Measurements from ENCODE around the gene TALDO1. TPM values are rescaled to one million over a fixed set of nuclear protein-coding genes. Genes with fewer than 3 reads are reported as not detected.

TALDO1 gene
- total and polyA plus RNA-seq, 2 donors from 2014 or later, result 175 to 312 TPM

GRCh38 chr11:789943-790342 lies 42.7 kb downstream of the TALDO1 start, which contains the start of gene CEND1:
CEND1 (minus strand) TSS chr11:790090; CDS start chr11:788576, 1,514 bp downstream.
- no peak for TF ChIP-seq CTCF (IDR thresholded peaks at IDR 0.05; ENCODE audit: borderline replicate concordance, extremely low read depth, insufficient read depth)
- intact Hi-C loops (cut with DNase I), result no loop called here
- Histone ChIP-seq H3K4me1 (ENCODE audit: control insufficient read depth in 2 of 3, insufficient read depth in 2 of 3, low read depth in 1 of 3, low read length in 3 of 3) (peaks cover 0 to 5% (median 0%) of the 10 kb centered on the region in 3 donors), H3K27ac (ENCODE audit: low read depth in 2 of 2, low read length in 2 of 2) (no peak within 1 kb of the TSS), H3K27me3 (ENCODE audit: control insufficient read depth, insufficient read depth, low read length) (no peaks in the 10 kb centered on the region), H3K9ac (ENCODE audit: low read length in 3 of 3) (no peak within 1 kb of the TSS), H3K36me3 (ENCODE audit: control insufficient read depth in 2 of 3, insufficient read depth in 3 of 3, low read length in 3 of 3) (no peaks in the 10 kb centered on the region), H3K4me3 (ENCODE audit: low read length in 3 of 3) (no peak within 1 kb of the TSS), H3K9me3 (ENCODE audit: control insufficient read depth in 2 of 3, insufficient read depth in 1 of 3, low read length in 3 of 3) (no peaks in the 10 kb centered on the region)
- no peak for FAIRE-seq
- peak in 2 of 5 donors; percentile 42 to 73 for DNase-seq

- FAIRE-seq, result no peak
Observed at GRCh38 chr11:790721-791564, 43.7 kb downstream of the TALDO1 start.

GRCh38 chr11:791658-792534 lies 44.6 kb downstream of the TALDO1 start:
- no peaks in the 10 kb centered on the region for H3K27me3 ChIP-seq (ENCODE audit: control insufficient read depth, insufficient read depth, low read length)
- no peak overlapping the region for H3K4me3 ChIP-seq (ENCODE audit: low read length in 3 of 3)
- DNase-seq, result no peak
- no peaks in the 10 kb centered on the region for H3K9me3 ChIP-seq (ENCODE audit: control insufficient read depth in 2 of 3, insufficient read depth in 1 of 3, low read length in 3 of 3)
- no peak overlapping the region for H3K27ac ChIP-seq (ENCODE audit: low read depth in 2 of 2, low read length in 2 of 2)
- no peak for FAIRE-seq
- no peaks in the 10 kb centered on the region for H3K36me3 ChIP-seq (ENCODE audit: control insufficient read depth in 2 of 3, insufficient read depth in 3 of 3, low read length in 3 of 3)
- TF ChIP-seq CTCF (IDR thresholded peaks at IDR 0.05; ENCODE audit: borderline replicate concordance, extremely low read depth, insufficient read depth), result no peak
- H3K4me1 ChIP-seq (ENCODE audit: control insufficient read depth in 2 of 3, insufficient read depth in 2 of 3, low read depth in 1 of 3, low read length in 3 of 3), result peaks cover 0 to 19% (median 6%) of the 10 kb centered on the region in 3 donors
- no peak overlapping the region for H3K9ac ChIP-seq (ENCODE audit: low read length in 3 of 3)
- intact Hi-C loops (cut with DNase I), result no loop called here

More at GRCh38 chr11:790721-791564, 43.7 kb downstream of the TALDO1 start:
- Histone ChIP-seq H3K9me3 (ENCODE audit: control insufficient read depth in 2 of 3, insufficient read depth in 1 of 3, low read length in 3 of 3) (no peaks in the 10 kb centered on the region), H3K4me3 (ENCODE audit: low read length in 3 of 3) (no peak overlapping the region), H3K27me3 (ENCODE audit: control insufficient read depth, insufficient read depth, low read length) (no peaks in the 10 kb centered on the region), H3K36me3 (ENCODE audit: control insufficient read depth in 2 of 3, insufficient read depth in 3 of 3, low read length in 3 of 3) (no peaks in the 10 kb centered on the region), H3K27ac (ENCODE audit: low read depth in 2 of 2, low read length in 2 of 2) (no peak overlapping the region), H3K4me1 (ENCODE audit: control insufficient read depth in 2 of 3, insufficient read depth in 2 of 3, low read depth in 1 of 3, low read length in 3 of 3) (peaks cover 0 to 11% (median 0%) of the 10 kb centered on the region in 3 donors), H3K9ac (ENCODE audit: low read length in 3 of 3) (no peak overlapping the region)
- intact Hi-C loops (cut with DNase I), result no loop called here
- TF ChIP-seq CTCF (IDR thresholded peaks at IDR 0.05; ENCODE audit: borderline replicate concordance, extremely low read depth, insufficient read depth), result no peak
- DNase-seq, result peak in 1 of 5 donors; percentile 67

Data from kidney (tissue), 14 donors.